Stimulated activated CD4-positive, alpha-beta T cell treated with anti-CD3 and anti-CD28 coated beads, Interleukin-15, amount 100 ng/mL, for 24 hours (primary cell): ENCODE data around the gene CCND1.
"Not testable (repeated sequence)": the region's sequence is repeated elsewhere in the genome, so short reads cannot be mapped to it uniquely, and the experiment has no call there.

Experiments
- DNase-seq: peaks from one replicate; pipeline ENCODE4 v3.0.0-alpha.2; 2020

The CCND1 gene

DNA sequence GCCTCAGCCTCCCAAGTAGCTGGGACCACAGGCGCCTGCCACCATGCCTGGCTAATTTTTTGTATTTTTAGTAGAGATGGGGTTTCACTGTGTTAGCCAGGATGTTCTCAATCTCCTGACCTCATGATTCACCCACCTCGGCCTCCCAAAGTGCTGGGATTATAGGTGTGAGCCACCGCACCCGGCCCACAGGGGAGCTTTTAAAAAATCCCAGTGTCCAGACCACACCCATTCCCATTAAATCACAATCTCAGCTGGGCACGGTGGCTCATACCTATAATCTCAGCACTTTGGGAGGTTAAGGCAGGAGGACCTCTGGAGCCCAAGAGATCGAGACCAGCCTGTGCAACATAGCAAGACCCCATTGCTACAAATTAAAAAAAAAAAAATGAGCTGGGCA lies 55.0 kb downstream of the CCND1 start:
- not testable (repeated sequence) for DNase-seq

DNA sequence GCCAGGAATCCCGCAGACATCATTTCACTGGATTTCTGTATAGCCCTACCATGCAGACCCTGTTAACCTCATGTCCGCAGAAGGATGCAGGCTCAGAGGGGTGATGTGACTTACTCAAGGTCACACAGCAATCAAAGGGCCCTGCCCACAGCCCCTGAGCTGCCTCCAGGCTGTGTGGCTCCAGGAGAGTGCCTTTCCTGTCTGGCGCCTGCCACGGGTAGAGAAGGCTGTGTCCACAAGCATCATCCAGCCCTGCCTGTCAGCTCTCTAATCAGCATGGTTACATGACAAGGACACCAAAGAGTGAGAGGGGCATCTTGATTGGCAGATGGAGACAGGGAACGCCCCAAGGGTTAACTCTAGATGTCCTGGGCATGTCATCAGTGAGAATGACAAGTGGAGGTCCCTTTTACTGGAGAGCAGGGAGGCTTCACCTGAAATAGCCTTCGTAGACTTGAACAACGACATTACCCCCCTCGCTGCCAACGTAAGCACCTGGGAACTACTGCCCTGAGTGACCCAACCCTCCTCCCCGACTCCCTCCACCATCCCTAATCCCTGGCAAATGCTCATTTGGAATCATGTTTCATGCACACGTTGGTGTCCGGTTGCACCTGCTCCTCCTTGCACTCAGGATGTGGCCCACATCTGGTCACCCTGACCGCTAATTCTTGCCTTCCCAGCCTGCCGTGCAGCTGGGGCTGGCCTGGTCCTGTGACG lies 56.0 kb downstream of the CCND1 start:
- DNase-seq: no peak

DNA sequence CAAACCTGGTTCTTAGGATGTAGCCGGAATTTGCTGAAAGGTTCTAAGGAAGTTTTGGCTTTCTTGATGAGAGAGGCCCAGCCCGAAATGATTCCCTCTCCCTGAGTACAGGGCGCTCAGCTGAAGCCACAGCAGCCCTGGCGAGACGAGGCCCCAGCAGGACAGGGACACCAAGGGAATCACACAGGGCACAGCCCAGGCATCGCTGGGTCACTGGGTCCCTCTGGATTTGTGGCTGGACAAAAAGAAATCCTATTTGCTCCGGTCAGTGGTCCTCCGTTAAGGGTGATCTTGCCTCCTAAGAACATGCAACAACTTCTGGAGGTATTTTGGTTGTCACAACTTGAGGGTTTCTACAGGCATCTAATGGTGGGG lies 56.5 kb downstream of the CCND1 start:
- DNase-seq: no peak

DNA sequence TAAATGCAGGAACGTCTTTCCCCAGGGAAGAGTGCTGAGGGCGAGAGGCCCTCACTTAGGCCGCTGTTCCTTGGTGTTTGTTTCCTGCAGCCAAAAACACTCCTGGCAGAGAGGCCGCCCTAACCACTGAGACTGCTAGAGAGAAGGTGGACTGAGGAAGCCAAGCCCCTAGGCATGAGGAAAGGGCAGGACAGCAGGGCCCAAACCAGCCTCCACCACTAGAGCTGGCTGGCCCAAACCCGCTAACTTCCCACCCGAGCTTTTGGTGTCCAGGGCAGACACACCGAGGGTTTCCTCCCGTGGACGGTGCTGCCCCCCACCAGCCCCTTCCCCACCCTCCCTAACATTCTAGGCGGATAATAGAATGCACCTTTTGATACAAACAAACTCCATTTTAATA lies 56.9 kb downstream of the CCND1 start:
- DNase-seq: no peak

DNA sequence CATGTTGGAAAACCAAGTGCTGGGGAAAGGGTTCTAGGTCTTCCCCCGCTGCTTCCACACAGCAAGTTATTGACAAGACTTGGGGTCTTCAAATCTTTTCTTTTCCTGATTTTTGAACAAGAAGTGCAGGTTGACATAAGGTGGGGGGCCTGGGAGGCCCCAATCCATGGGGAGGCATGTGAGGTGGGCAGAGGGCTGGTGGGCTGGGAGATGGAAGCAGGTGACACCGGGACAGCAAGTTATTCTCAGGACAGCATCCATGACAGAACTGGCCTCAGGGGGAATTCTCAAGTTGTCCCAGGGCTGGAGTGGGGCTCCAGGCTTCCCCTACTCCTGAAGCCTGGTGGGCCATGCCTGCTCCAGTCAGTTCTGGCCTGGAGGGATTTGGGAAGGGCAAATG lies 57.4 kb downstream of the CCND1 start:
- no peak for DNase-seq

DNA sequence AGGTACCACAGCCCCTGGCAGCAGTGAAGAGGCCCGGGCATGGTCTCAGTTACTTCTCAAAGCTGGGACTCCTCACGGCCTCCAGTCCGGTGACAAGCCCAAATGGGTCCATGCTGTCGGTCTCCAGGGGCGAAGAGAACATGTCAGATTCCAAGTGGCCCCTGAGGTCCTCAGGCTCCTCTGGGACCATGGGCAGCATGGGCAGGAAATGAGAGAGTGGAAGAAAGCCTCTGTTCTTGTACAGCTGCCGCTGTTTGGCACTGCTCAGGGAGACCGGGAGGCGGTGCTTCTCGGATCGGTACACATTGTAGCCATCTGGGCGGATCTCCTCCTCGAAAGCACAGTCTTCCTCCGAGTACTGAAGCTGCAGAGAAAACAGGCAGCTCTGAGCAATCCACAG lies 58.3 kb downstream of the CCND1 start:
- no peak for DNase-seq

DNA sequence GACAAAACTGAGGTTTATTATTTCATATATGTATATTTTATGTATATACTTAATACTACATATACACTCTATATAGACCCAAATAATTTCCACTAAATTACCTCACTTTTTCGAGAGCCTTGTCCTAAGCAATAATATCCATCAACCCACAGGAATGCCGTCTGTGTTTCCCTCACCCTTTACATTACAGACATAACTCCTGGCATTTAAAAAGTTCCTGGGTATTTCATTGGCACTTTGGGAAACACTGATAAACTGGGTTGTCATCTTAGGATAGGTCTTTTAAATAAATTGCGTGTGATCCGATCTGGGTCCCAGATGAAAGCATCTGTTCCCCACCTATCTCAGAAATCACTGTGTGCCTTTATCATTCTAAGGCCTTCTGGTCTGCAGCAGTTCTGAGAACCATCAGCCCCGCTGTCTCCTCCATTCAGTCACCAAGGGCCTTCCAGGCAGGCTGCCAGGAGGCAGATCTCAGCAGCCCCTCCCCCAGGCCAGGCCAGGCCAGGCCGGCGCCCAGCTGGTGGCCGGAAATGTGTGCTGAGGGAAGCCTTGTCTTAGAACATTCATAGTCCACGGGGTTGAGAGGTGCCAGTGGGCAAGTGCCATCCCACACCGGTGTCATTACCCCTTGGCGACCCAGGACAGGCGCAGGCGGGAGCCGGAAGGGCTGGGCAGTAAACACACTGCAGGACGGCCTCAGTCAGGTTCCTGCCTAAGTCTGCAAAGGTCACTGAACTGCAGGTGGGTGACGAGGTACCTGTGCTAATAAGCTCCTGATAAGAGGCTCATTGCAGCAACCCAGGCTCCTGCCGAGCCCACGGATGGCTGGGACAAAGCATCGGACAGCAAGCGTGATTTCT lies 59.6 kb downstream of the CCND1 start:
- DNase-seq: no peak

DNA sequence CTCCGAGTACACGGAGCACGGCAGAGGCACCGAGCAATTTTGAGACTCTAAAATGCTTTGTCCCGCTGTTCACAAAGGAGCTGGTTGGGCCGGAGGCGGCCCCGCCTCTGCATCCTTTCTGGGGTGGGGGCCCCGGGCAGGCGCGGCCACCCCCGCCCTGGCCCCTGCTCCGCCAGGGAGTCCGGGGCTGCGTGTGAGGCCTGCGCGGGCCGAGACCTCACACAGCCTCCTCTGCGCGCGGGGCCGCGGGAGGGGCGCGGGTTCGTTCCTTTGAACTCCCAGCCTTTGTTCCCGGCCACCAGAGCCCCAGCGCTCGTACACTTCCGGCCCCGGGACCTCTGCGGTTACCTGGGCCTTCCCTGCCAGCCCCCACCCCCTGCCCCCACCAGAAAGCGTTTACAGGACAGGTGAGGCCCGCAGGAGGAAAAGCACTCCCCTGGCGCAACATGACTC lies 61.3 kb downstream of the CCND1 start:
- DNase-seq: no peak

DNA sequence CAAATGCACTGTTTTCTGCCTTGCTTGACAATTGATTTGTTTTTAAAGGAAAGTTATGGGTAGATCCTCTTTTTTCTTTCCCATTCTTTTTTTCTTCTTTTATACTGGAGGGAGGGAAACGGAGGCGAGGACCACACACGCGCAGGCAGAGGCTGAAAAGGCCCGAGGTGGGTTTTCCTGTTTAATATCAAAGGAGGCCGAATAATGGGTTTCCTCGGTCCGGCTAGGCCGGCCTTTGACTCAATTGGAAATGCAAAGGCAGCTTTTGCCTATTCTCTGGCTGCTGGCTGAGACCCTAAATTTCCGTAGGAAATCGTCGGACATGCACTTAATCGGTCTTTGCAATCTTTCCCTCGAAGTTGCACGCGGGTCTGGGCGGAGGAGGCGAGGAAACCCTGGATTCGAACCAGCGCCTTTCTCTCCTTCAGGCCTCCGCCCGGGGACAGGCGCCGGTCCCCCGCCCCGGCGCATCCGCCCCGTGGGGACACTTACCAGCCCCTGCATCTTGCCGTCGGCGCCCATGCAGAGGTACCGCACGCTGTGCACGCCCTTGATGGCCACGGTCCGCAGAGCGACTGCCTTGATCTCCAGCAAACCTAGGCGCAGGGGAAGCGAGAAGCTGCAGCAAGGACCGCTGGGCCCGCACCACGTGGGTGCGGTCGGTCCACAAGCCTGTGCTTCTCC lies 62.0 kb downstream of the CCND1 start:
- no peak for DNase-seq

DNA sequence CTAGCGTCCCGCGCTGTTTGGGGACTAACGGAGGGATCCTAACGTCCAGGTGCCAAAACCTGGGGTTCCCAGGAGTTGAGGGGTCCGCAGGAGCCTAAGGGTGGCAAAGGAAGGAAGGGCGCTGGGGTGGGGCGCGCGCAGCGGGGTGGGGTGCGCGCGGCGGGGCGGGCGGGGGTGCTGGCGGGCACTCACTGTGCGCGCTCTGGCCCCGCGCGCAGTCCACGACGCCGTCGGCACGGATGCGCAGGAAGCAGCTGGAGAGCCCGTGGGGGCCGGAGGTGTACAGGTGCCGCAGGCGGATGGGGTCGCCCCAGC lies 62.5 kb downstream of the CCND1 start:
- DNase-seq: no peak
